H9 (cell line): ENCODE results near the gene ANGPTL4. TPM values are rescaled to one million over a fixed set of nuclear protein-coding genes. Genes with fewer than 3 reads are reported as not detected.
A peak's percentile ranks its signal among the peaks of the same experiment; 100 is the strongest.

ENCODE experiments used
- DNase-seq: peaks from one replicate; pipeline ENCODE4 v3.0.0-alpha.2; 2017
- H2AFZ ChIP-seq: one replicate; pipeline ENCODE4 v1.6.1; 2013; ENCODE audit warnings: mild to moderate bottlenecking, low read length, control low read depth, moderate library complexity
- H2AK5ac ChIP-seq: 2 replicates; pipeline ENCODE4 v1.6.1; 2013; ENCODE audit warnings: low read length, control low read depth, mixed read lengths; ENCODE audit not compliant: insufficient read length
- H2BK120ac ChIP-seq: one replicate; pipeline ENCODE4 v1.6.1; 2013; ENCODE audit warnings: low read depth, mild to moderate bottlenecking, low read length, control low read depth, inconsistent platforms; ENCODE audit not compliant: poor library complexity, severe bottlenecking
- H2BK12ac ChIP-seq: 2 replicates; pipeline ENCODE4 v1.6.1; 2013; ENCODE audit warnings: low read length, control low read depth, mixed read lengths, low read depth; ENCODE audit not compliant: insufficient read length
- H2BK15ac ChIP-seq: 2 replicates; pipeline ENCODE4 v1.6.1; 2013; ENCODE audit warnings: low read depth, low read length, control low read depth
- H2BK20ac ChIP-seq: one replicate; pipeline ENCODE4 v1.6.1; 2013; ENCODE audit warnings: low read depth, mild to moderate bottlenecking, low read length, control low read depth, inconsistent platforms; ENCODE audit not compliant: poor library complexity, severe bottlenecking
- H2BK5ac ChIP-seq: 2 replicates; pipeline ENCODE4 v1.6.1; 2013; ENCODE audit warnings: low read length, control low read depth, mixed read lengths; ENCODE audit not compliant: insufficient read length
- H3K14ac ChIP-seq: 2 replicates; pipeline ENCODE4 v1.6.1; 2013; ENCODE audit warnings: low read length, control low read depth; ENCODE audit not compliant: insufficient read depth
- H3K18ac ChIP-seq: 2 replicates; pipeline ENCODE4 v1.6.1; 2013; ENCODE audit warnings: low read depth, mild to moderate bottlenecking, mixed read lengths, low read length, control low read depth; ENCODE audit not compliant: insufficient read length
- H3K23ac ChIP-seq: 2 replicates; pipeline ENCODE4 v1.6.1; 2013; ENCODE audit warnings: low read length, control low read depth, mixed read lengths, low read depth; ENCODE audit not compliant: insufficient read length
- H3K23me2 ChIP-seq: 2 replicates; pipeline ENCODE4 v1.6.1; 2013; ENCODE audit warnings: low read depth, mild to moderate bottlenecking, mixed read lengths, low read length, control low read depth; ENCODE audit not compliant: insufficient read length, poor library complexity, severe bottlenecking
- H3K27ac ChIP-seq: 2 replicates; pipeline ENCODE4 v1.5.1; 2013; ENCODE audit warnings: low read length, control low read depth, mixed read lengths, low read depth; ENCODE audit not compliant: insufficient read length
- H3K27me3 ChIP-seq: 2 replicates; pipeline ENCODE4 v1.6.1; 2013; ENCODE audit warnings: low read length, control low read depth, inconsistent platforms; ENCODE audit not compliant: insufficient read depth
- H3K4ac ChIP-seq: 2 replicates; pipeline ENCODE4 v1.6.1; 2013; ENCODE audit warnings: low read depth, mild to moderate bottlenecking, control low read depth, inconsistent platforms, low read length, moderate library complexity
- H3K4me1 ChIP-seq: 2 replicates; pipeline ENCODE4 v1.6.1; 2013; ENCODE audit warnings: low read length, control low read depth, inconsistent platforms; ENCODE audit not compliant: insufficient read depth
- H3K4me2 ChIP-seq: 2 replicates; pipeline ENCODE4 v1.6.1; 2013; ENCODE audit warnings: low read length, control low read depth, mixed read lengths; ENCODE audit not compliant: insufficient read length, insufficient read depth
- H3K56ac ChIP-seq: 2 replicates; pipeline ENCODE4 v1.6.1; 2013; ENCODE audit warnings: low read depth, mild to moderate bottlenecking, mixed read lengths, low read length, control low read depth; ENCODE audit not compliant: insufficient read length
- H3K79me1 ChIP-seq: 2 replicates; pipeline ENCODE4 v1.6.1; 2013; ENCODE audit warnings: low read depth, mild to moderate bottlenecking, moderate library complexity, low read length, control low read depth, inconsistent platforms; ENCODE audit not compliant: insufficient read depth, poor library complexity, severe bottlenecking
- H3K79me2 ChIP-seq: 2 replicates; pipeline ENCODE4 v1.6.1; 2013; ENCODE audit warnings: low read length, control low read depth, inconsistent platforms; ENCODE audit not compliant: insufficient read depth
- H3K9ac ChIP-seq: 2 replicates; pipeline ENCODE4 v1.6.1; 2013; ENCODE audit warnings: low read length, control low read depth, mixed read lengths; ENCODE audit not compliant: insufficient read length; ENCODE audit errors: extremely low read depth
- H3K9me3 ChIP-seq: one replicate; pipeline ENCODE4 v1.6.1; 2013; ENCODE audit warnings: low read depth, low read length, inconsistent platforms; ENCODE audit not compliant: control insufficient read depth
- H3T11ph ChIP-seq: one replicate; pipeline ENCODE4 v1.6.1; 2013; ENCODE audit warnings: mild to moderate bottlenecking, low read length, control low read depth, inconsistent platforms
- H4K20me1 ChIP-seq: one replicate; pipeline ENCODE4 v1.6.1; 2013; ENCODE audit not compliant: control insufficient read depth, insufficient read length, insufficient read depth
- H4K5ac ChIP-seq: 2 replicates; pipeline ENCODE4 v1.6.1; 2013; ENCODE audit warnings: low read depth, mild to moderate bottlenecking, mixed read lengths, low read length, control low read depth; ENCODE audit not compliant: insufficient read length
- H4K8ac ChIP-seq: replicated peaks from 2 replicates; pipeline ENCODE4 v1.6.1; 2013; ENCODE audit warnings: low read length, control low read depth, mixed read lengths, low read depth; ENCODE audit not compliant: insufficient read length
- H4K91ac ChIP-seq: 2 replicates; pipeline ENCODE4 v1.6.1; 2013; ENCODE audit warnings: low read depth, mild to moderate bottlenecking, moderate library complexity, mixed read lengths, low read length, control low read depth; ENCODE audit not compliant: insufficient read length
- H3K27ac Mint-ChIP-seq, 3 experiments: 2 replicates in 2 of 3; 3 replicates in 1 of 3; pipeline ENCODE4 v1.8.0; 2020 to 2021; ENCODE audit warnings: mixed read lengths in 3 of 3, mild to moderate bottlenecking in 1 of 3, moderate library complexity in 1 of 3
- H3K27me3 Mint-ChIP-seq: 2 replicates; pipeline ENCODE4 v1.8.0; 2021; ENCODE audit warnings: low read depth, mild to moderate bottlenecking, moderate library complexity, mixed read lengths
- H3K36me3 Mint-ChIP-seq, 3 experiments: 2 replicates in 2 of 3; 3 replicates in 1 of 3; pipeline ENCODE4 v1.8.0; 2020 to 2021; ENCODE audit warnings: low read depth in 3 of 3, mixed read lengths in 3 of 3; ENCODE audit not compliant: insufficient read depth in 1 of 3
- H3K4me1 Mint-ChIP-seq, 2 experiments: 2 replicates each; pipeline ENCODE4 v1.8.0; 2020; ENCODE audit warnings: mixed read lengths in 2 of 2
- H3K4me3 Mint-ChIP-seq, 2 experiments: 2 replicates in 1 of 2; 3 replicates in 1 of 2; pipeline ENCODE4 v1.8.0; 2020 to 2021; ENCODE audit warnings: mild to moderate bottlenecking in 2 of 2, mixed read lengths in 2 of 2, moderate library complexity in 1 of 2
- H3K9me3 Mint-ChIP-seq, 2 experiments: 2 replicates in 1 of 2; 3 replicates in 1 of 2; pipeline ENCODE4 v1.8.0; 2020; ENCODE audit warnings: mild to moderate bottlenecking in 2 of 2, mixed read lengths in 2 of 2, moderate library complexity in 1 of 2
- WGBS: extraction: QIAGEN DNeasy Blood & Tissue Kit; methylation state at CpG from one replicate; pipeline ENCODE4 v1.1.7; 2013; ENCODE audit warnings: missing lambda C conversion rate, low lambda C conversion rate, mixed read lengths; ENCODE audit not compliant: insufficient read length; ENCODE audit errors: extremely low coverage; 5-methylcytosine and 5-hydroxymethylcytosine counted together
- total RNA-seq: library from RNA; stranded (reverse); gene quantifications from 2 replicates; pipeline ENCODE4 v1.2.1, GENCODE V29; 2021
- TF ChIP-seq, protein P1 (sequence below): fragments of 200-600 bp; sonication (generic); conservative IDR thresholded peaks from 3 replicates; pipeline ENCODE4 v1.8.0; 2021; ENCODE audit warnings: antibody characterized with exemption, mild to moderate bottlenecking

The ANGPTL4 gene
- total RNA-seq, 1 experiment from 2014 or later: 1.9 TPM

DNA sequence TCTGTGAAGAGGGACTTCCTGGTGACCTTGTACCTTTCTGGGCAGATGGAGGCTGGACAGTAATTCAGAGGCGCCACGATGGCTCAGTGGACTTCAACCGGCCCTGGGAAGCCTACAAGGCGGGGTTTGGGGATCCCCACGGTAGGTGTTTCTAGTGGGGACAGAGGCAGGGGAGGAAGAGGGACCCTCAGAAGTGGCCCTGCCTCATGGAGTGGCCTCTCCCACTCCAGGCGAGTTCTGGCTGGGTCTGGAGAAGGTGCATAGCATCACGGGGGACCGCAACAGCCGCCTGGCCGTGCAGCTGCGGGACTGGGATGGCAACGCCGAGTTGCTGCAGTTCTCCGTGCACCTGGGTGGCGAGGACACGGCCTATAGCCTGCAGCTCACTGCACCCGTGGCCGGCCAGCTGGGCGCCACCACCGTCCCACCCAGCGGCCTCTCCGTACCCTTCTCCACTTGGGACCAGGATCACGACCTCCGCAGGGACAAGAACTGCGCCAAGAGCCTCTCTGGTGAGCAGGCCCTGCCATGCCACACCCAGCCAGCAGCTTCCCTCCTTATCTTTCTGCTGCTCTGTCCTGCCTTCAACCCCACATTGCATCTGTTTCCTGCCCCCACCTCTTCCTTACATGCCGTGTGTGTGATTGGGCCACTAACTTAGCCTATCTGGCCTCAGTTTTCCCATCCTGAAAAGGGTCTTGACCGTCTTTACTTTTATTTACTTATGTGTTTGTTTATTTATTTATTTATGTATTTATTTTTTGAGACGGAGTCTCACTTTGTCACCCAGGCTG is 7.3 kb downstream of the ANGPTL4 start:
- Histone ChIP-seq H3K79me2 (no peaks in the 10 kb centered on the region), H3K4me2 (no peak overlapping the region), H3K9ac (no peak overlapping the region), H2AK5ac (no peak overlapping the region), H2BK12ac (no peak overlapping the region), H3K79me1 (no peaks in the 10 kb centered on the region), H3K14ac (no peak overlapping the region), H3K4me1 (peaks cover 4% of the 10 kb centered on the region; the same call in 1 of the 2 replicates), H3K18ac (no peak overlapping the region), H4K91ac (no peak overlapping the region), H3K27me3 (no peaks in the 10 kb centered on the region), H2BK120ac (no peak overlapping the region), H3K23me2 (no peaks in the 10 kb centered on the region), H3K56ac (no peak overlapping the region), H3K27ac (no peak overlapping the region), H4K5ac (no peak overlapping the region), H3K9me3 (no peaks in the 10 kb centered on the region), H4K8ac (no peak overlapping the region), H3T11ph (no peak overlapping the region), H2BK20ac (no peak overlapping the region), H2BK15ac (no peak overlapping the region), H3K4ac (no peak overlapping the region), H4K20me1 (no peaks in the 10 kb centered on the region), H3K23ac (no peak overlapping the region), H2BK5ac (no peak overlapping the region), H2AFZ (no peak overlapping the region)
- WGBS: no CpG with 5 or more reads among the region's 28 CpGs
- no peak for DNase-seq
- H3K4me3 Mint-ChIP-seq: no peak overlapping the region; a peak in 1 of 5 replicates
- TF ChIP-seq, protein P1, sequence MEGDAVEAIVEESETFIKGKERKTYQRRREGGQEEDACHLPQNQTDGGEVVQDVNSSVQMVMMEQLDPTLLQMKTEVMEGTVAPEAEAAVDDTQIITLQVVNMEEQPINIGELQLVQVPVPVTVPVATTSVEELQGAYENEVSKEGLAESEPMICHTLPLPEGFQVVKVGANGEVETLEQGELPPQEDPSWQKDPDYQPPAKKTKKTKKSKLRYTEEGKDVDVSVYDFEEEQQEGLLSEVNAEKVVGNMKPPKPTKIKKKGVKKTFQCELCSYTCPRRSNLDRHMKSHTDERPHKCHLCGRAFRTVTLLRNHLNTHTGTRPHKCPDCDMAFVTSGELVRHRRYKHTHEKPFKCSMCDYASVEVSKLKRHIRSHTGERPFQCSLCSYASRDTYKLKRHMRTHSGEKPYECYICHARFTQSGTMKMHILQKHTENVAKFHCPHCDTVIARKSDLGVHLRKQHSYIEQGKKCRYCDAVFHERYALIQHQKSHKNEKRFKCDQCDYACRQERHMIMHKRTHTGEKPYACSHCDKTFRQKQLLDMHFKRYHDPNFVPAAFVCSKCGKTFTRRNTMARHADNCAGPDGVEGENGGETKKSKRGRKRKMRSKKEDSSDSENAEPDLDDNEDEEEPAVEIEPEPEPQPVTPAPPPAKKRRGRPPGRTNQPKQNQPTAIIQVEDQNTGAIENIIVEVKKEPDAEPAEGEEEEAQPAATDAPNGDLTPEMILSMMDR: no peak
- H3K36me3 Mint-ChIP-seq: peaks cover 2 to 16% (median 12%) of the 10 kb centered on the region in 3 experiments; a peak in 5 of 7 replicates
- peaks cover 16% of the 10 kb centered on the region for H3K27me3 Mint-ChIP-seq
- no peaks in the 10 kb centered on the region for H3K9me3 Mint-ChIP-seq
- 0 out of 7 replicates have a peak overlapping the region, but pooled peaks of 1 of the 3 experiments have one; percentile 7 for H3K27ac Mint-ChIP-seq
- H3K4me1 Mint-ChIP-seq: peaks cover 17 to 22% of the 10 kb centered on the region in 2 experiments
